Vagina (tissue), 2 donors: ENCODE data around the gene DMRTB1. TPM values are rescaled to one million over a fixed set of nuclear protein-coding genes. Genes with fewer than 3 reads are reported as not detected.

Source experiments
- DNase-seq, 2 donors: peaks; one replicate each; pipeline ENCODE4 v3.0.0-alpha.2; 2017; ENCODE audit errors: extremely low spot score in 2 of 2
- H3K27ac ChIP-seq: fragments of 200-600 bp; sonication (generic); one replicate; pipeline ENCODE4 v1.5.1; 2019
- H3K27me3 ChIP-seq: fragments of 200-600 bp; sonication (generic); one replicate; pipeline ENCODE4 v1.5.1; 2019
- H3K36me3 ChIP-seq, 2 donors: fragments of 200-600 bp; sonication (generic); one replicate each; pipeline ENCODE4 v1.5.1; 2017 to 2019
- H3K4me1 ChIP-seq: fragments of 200-600 bp; sonication (generic); one replicate; pipeline ENCODE4 v1.5.1; 2019
- H3K4me3 ChIP-seq, 2 donors: fragments of 200-600 bp; sonication (generic); 1 replicate in 1 of 2; 2 replicates in 1 of 2; pipeline ENCODE4 v1.5.1; 2016 to 2019
- H3K9me3 ChIP-seq: fragments of 200-600 bp; sonication (generic); one replicate; pipeline ENCODE4 v1.5.1; 2019
- CTCF ChIP-seq, 3 experiments: fragments of 450-650 bp in 2 of 3; fragments of 200-600 bp in 1 of 3; sonication (generic) in 1 of 3; IDR thresholded peaks; one replicate each; pipeline ENCODE4 v1.5.1; 2017 to 2019; ENCODE audit warnings: antibody characterized with exemption in 3 of 3, mild to moderate bottlenecking in 2 of 3, moderate library complexity in 2 of 3
- POLR2A ChIP-seq, 2 donors: fragments of 450-650 bp; IDR thresholded peaks; one replicate each; pipeline ENCODE4 v1.6.1; 2017; ENCODE audit warnings: antibody characterized with exemption in 2 of 2, mild to moderate bottlenecking in 2 of 2, moderate library complexity in 2 of 2
- POLR2AphosphoS5 ChIP-seq, 2 donors: sonication (generic); formaldehyde crosslinking; IDR thresholded peaks; one replicate each; pipeline ENCODE4 v1.9.0; 2017; ENCODE audit warnings: antibody characterized with exemption in 2 of 2, mild to moderate bottlenecking in 2 of 2, low read depth in 1 of 2; ENCODE audit not compliant: insufficient read depth in 1 of 2
- intact Hi-C: fragments of 100-400 bp; cut with DNase I; formaldehyde crosslinking; loops from one replicate; pipeline ENCODE4 v1.15.1; 2023
- total RNA-seq: library from RNA; depleted of rRNA; stranded (reverse); fragments of >200 nt; gene quantifications from one replicate; pipeline ENCODE4 v1.2.3, GENCODE V29; 2016

DMRTB1 gene
- total RNA-seq, 1 donor from 2014 or later: not detected

DNA sequence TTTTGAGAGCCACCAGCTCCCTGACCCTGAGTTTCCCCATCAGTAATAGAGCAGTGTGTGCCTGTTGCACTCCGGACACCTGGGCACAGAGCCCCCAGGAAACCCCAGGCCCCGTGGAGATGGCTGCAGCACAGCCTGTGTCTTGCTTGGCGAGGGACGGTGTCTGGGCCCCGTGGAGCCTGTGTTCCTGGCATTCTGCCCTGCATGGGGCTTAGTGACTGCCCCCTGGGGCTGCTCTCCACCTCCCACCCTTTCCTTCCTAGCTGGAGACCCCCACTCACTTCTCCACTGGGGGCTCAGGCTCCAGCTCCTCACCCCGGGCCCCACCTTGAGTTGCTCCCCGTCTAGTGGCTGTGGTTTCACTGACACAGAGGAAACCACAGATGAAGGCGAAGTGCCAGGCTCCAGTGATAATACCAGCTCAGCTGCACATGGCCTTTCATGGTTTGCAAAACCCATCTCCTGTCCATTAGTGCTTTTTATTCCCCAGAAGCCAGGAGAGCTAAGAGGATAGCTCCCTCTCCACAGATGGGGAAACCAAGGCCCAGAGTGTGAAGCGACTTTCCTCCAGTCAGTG lies 39.4 kb downstream of the DMRTB1 start:
- no peak overlapping the region for H3K4me3 ChIP-seq
- no peak overlapping the region for H3K27ac ChIP-seq
- no peaks in the 10 kb centered on the region for H3K36me3 ChIP-seq
- no peaks in the 10 kb centered on the region for H3K27me3 ChIP-seq
- no peaks in the 10 kb centered on the region for H3K9me3 ChIP-seq
- intact Hi-C loops: no loop called here
- H3K4me1 ChIP-seq: peaks cover 14% of the 10 kb centered on the region
- no peak for DNase-seq
- TF ChIP-seq POLR2A (IDR thresholded peaks at IDR 0.05) (no peak), CTCF (IDR thresholded peaks at IDR 0.05) (no peak), POLR2AphosphoS5 (IDR thresholded peaks at IDR 0.05; ENCODE audit: insufficient read depth in 1 of 2, low read depth in 1 of 2) (no peak)

DNA sequence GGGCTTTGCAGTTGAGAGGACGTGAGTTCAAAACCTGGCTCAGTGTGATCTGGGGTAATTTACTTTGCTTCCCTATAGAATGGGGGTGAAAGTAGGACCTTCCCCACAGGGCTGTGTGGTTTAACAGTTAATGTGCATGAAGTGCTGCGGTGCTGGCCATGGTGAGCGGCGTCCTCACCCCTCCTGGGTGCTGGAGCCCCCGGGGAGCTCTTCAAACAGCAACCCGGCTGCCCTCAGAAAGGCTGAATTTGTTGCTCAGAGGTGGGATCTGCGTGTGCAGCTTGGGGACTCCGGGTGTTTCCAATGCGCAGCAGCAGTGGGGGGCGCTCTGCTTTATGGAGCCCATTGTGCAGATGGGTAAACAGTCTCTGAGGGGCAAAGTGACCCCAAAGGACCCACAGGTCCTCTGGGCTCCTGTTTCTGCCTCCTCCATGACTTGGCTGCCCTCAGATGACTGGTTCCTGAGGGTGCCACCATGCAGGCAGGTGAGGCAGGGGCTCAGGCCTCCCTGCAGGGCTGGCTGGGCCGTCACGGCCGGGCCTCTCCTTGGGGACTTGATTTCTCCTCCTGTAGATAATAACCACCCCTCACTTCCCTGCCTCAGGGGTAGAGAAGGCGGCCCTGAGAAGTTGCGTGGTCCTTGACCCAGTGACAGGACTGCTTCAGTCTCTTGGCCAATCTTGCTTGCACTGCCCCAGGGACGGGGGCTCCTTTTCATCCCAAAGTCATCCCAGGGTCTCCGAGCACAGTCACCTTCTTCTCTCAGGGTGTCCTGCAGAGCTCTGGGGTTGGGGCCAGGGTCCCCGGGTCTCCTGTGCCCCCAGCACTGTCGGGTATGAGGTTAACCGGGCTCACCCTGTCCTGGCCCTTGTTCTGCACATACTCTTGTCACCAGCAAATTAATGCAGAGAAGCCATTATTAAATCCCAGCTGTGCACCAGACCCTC lies 40.3 kb downstream of the DMRTB1 start:
- no peak for TF ChIP-seq CTCF (IDR thresholded peaks at IDR 0.05)
- no peak for TF ChIP-seq POLR2A (IDR thresholded peaks at IDR 0.05)
- no peak for TF ChIP-seq POLR2AphosphoS5 (IDR thresholded peaks at IDR 0.05; ENCODE audit: insufficient read depth in 1 of 2, low read depth in 1 of 2)
- Histone ChIP-seq H3K4me3 (no peak overlapping the region), H3K27ac (no peak overlapping the region), H3K27me3 (no peaks in the 10 kb centered on the region), H3K4me1 (peaks cover 14% of the 10 kb centered on the region), H3K9me3 (no peaks in the 10 kb centered on the region), H3K36me3 (no peaks in the 10 kb centered on the region)
- DNase-seq: no peak
- intact Hi-C loops: no loop called here

- no peaks in the 10 kb centered on the region for H3K27me3 ChIP-seq
- H3K4me1 ChIP-seq: peaks cover 14% of the 10 kb centered on the region
- intact Hi-C loops: no loop called here
Measured at GRCh38 chr1:53500204-53501064, 41.2 kb downstream of the DMRTB1 start.

More at GRCh38 chr1:53500204-53501064, 41.2 kb downstream of the DMRTB1 start:
- Histone ChIP-seq H3K4me3 (no peak overlapping the region), H3K9me3 (no peaks in the 10 kb centered on the region), H3K36me3 (no peaks in the 10 kb centered on the region), H3K27ac (no peak overlapping the region)
- TF ChIP-seq POLR2AphosphoS5 (IDR thresholded peaks at IDR 0.05; ENCODE audit: insufficient read depth in 1 of 2, low read depth in 1 of 2) (no peak), POLR2A (IDR thresholded peaks at IDR 0.05) (no peak), CTCF (IDR thresholded peaks at IDR 0.05) (no peak)
- DNase-seq: no peak
